GM13977 (cell line): ENCODE measurements around the gene FOXN3.
"Not testable (repeated sequence)": the region's sequence is repeated elsewhere in the genome, so short reads cannot be mapped to it uniquely, and the experiment has no call there.

Source experiments
- DNase-seq: peaks from one replicate; pipeline ENCODE4 v3.0.0; 2012; ENCODE audit warnings: low spot score
- CTCF ChIP-seq: IDR thresholded peaks from 2 replicates; pipeline ENCODE4 v1.5.1; 2012; ENCODE audit warnings: mild to moderate bottlenecking, control low read depth; ENCODE audit not compliant: insufficient read depth; ENCODE audit errors: extremely low read depth, missing control alignments
- in situ Hi-C: fragments of 300-500 bp; cut with MboI; formaldehyde crosslinking; loops from one replicate; pipeline ENCODE4 v1.12.0; 2022; ENCODE audit warnings: low sequenced_read_pairs, low pct_unique_long_range_greater_than_20kb, mixed read lengths, inconsistent platforms; ENCODE audit not compliant: unreplicated experiment

The FOXN3 gene

GRCh38 chr14:89164168-89165073, 252.6 kb downstream of the FOXN3 start:
- no peak for TF ChIP-seq CTCF
- in situ Hi-C loops, result no loop called here
- DNase-seq, result peak; percentile 34

DNA sequence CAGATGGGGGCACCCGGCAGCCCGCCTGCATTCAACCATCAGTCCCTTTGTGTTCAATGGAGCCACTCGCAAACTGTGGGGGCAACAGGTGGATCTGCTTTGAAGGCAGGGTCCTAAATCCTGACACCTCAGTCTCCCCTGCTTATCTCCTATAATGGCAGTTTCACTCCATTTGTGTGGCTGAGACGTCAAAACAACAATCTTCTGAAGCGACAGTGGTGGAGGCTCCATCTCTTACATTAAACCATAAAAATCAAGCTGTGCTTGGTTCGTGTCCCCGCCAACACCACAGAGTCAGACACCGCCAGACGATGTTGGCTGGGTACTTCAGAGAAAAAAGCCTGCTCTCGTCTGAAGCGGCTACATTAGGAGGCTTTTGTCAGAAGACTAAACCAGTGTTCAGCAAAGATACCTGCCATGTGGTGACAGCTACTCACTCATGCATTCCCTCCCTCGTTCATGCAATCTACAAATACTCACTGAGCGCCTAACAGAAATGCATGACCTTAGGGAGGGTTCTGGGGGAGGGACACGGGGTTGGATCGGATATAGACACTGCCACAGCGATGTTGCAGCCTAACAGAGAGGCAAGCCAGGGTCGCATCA, 253.9 kb downstream of the FOXN3 start:
- no peak for TF ChIP-seq CTCF
- in situ Hi-C loops, result no loop called here
- no peak for DNase-seq

DNA sequence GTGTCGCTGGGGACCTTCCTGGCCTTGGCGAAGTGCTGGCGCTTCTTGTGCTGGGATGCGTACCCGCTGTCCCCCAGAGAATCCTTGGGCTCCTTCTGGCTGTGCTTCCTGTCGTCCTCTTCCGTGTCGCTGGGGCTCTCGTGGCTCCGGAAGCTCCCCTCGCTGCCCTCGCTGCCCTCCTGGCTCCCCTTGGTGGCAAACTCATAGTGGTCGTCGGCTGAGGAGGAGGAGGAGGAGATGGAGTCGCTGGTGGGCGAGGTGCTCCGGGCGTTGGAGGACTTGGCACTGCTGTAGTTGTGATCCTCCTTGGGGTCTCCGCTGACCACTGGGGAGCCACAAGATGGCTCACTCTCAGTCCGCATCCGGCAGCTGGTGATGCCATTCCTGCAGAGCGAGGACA, 254.4 kb downstream of the FOXN3 start:
- in situ Hi-C loops, result no loop called here
- TF ChIP-seq CTCF, result no peak
- no peak for DNase-seq

DNA sequence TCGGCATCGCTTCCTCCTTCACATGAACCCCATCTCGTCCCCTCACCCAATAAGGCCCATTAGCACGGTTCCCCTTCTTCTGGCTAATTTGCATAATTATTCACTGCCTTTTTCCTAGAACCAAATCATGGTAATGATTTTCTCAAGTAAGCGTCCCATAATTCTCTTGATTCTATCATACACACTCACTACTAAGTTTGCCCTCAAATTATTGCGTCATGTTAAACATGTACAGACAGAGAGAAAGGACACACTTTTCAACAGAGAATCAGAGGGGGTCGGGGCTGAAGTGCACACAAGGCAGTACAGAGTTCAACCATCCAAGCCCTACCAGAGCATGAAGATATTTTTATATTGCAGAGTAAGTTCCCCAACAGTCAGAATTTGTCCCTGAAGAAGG, 256.6 kb downstream of the FOXN3 start:
- in situ Hi-C loops, result no loop called here
- no peak for TF ChIP-seq CTCF
- DNase-seq, result no peak

DNA sequence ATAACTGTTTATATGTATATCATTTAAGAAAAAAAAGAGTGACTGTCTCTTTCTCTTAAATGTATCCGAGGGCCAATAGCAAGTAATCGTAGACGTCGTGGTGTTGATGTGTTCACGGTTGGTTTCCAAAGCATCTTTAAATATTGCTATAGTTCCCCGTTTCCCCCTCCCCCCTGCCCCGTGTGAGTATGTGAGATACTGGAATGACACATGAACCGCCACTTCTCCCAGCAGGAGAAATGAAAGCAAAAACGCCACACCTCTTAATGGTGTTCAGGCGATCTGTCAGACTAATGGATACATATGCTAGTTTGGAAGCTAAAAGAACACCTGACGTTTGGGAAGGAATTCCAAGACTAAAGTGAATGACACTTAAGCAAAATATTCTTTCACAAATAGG, 258.3 kb downstream of the FOXN3 start:
- DNase-seq, result no peak
- in situ Hi-C loops, result no loop called here
- TF ChIP-seq CTCF, result no peak

GRCh38 chr14:89158104-89158503, 258.9 kb downstream of the FOXN3 start:
- in situ Hi-C loops, result not testable (repeated sequence)

GRCh38 chr14:89155491-89155890, 261.5 kb downstream of the FOXN3 start:
- TF ChIP-seq CTCF, result no peak
- no peak for DNase-seq
- in situ Hi-C loops, result no loop called here

More at GRCh38 chr14:89158104-89158503, 258.9 kb downstream of the FOXN3 start:
- DNase-seq, result not testable (repeated sequence)

GRCh38 chr14:89151693-89152092, 265.3 kb downstream of the FOXN3 start:
- DNase-seq, in situ Hi-C loops: not testable (repeated sequence)
